H1 (cell line): ENCODE results near the gene HS2ST1. TPM values are rescaled to one million over a fixed set of nuclear protein-coding genes. Genes with fewer than 3 reads are reported as not detected.

Experiments used
- CTCF ChIA-PET: fragments of 300-600 bp; sonication (Branson Sonifier 250); formaldehyde crosslinking; loops from one replicate; lab custom pipeline; 2021; ENCODE audit not compliant: partially characterized antibody; lab: Charles Lee
- POLR2A ChIA-PET: fragments of 300-600 bp; sonication (Branson Sonifier 250); formaldehyde crosslinking; loops from one replicate; lab custom pipeline; 2021; ENCODE audit warnings: inconsistent platforms; ENCODE audit not compliant: partially characterized antibody; lab: Charles Lee
- DNase-seq, 2 experiments: peaks; one replicate each; pipeline versions ENCODE4 v3.0.0 to v3.0.0-alpha.2; 2010 to 2022; ENCODE audit warnings: low spot score in 2 of 2, low read depth in 1 of 2, mixed read lengths in 1 of 2
- FAIRE-seq: peaks from 2 replicates; lab custom pipeline; 2011; peaks lifted over from hg19 to GRCh38; lab: Jason Lieb, UNC
- H2AFZ ChIP-seq: 2 replicates; pipeline ENCODE4 v1.8.1; 2012; ENCODE audit warnings: low read length, inconsistent platforms
- H2AK5ac ChIP-seq: 2 replicates; pipeline ENCODE4 v1.6.1; 2013; ENCODE audit warnings: low read depth, low read length
- H2BK120ac ChIP-seq: replicated peaks from 2 replicates; pipeline ENCODE3; 2013; ENCODE audit warnings: low read depth, low read length, inconsistent platforms
- H2BK12ac ChIP-seq: 2 replicates; pipeline ENCODE4 v1.6.1; 2013; ENCODE audit warnings: low read depth, low read length
- H2BK15ac ChIP-seq: 2 replicates; pipeline ENCODE4 v1.6.1; 2013; ENCODE audit warnings: low read length
- H2BK20ac ChIP-seq: 2 replicates; pipeline ENCODE4 v1.6.1; 2013; ENCODE audit warnings: low read length
- H2BK5ac ChIP-seq: 2 replicates; pipeline ENCODE4 v1.6.1; 2013; ENCODE audit warnings: low read depth, low read length
- H3K14ac ChIP-seq: 2 replicates; pipeline ENCODE4 v1.6.1; 2013; ENCODE audit warnings: inconsistent platforms; ENCODE audit not compliant: insufficient read length
- H3K18ac ChIP-seq: 2 replicates; pipeline ENCODE4 v1.6.1; 2013; ENCODE audit warnings: low read length; ENCODE audit errors: extremely low read depth
- H3K23ac ChIP-seq: 2 replicates; pipeline ENCODE4 v1.6.1; 2013; ENCODE audit warnings: inconsistent platforms; ENCODE audit not compliant: insufficient read length
- H3K23me2 ChIP-seq: 2 replicates; pipeline ENCODE4 v1.6.1; 2013; ENCODE audit warnings: low read depth, low read length
- H3K27ac ChIP-seq: 2 replicates; pipeline ENCODE4 v1.6.1; 2011; ENCODE audit warnings: low read depth, low read length, inconsistent platforms
- H3K27me3 ChIP-seq, 4 experiments: replicated peaks in 1 of 4; 1 replicate in 1 of 4; 2 replicates in 3 of 4; pipeline versions ENCODE4 v1.6.1 to v1.8.1; 2011 to 2013; ENCODE audit warnings: low read length in 3 of 4, mild to moderate bottlenecking in 3 of 4, inconsistent platforms in 2 of 4, mixed read lengths in 2 of 4, moderate library complexity in 1 of 4; ENCODE audit not compliant: control insufficient read depth in 3 of 4, insufficient read depth in 3 of 4; ENCODE audit errors: extremely low read depth in 1 of 4
- H3K36me3 ChIP-seq, 4 experiments: 2 replicates each; pipeline versions ENCODE4 v1.6.1 to v1.8.1; 2011 to 2013; ENCODE audit warnings: mild to moderate bottlenecking in 4 of 4, low read length in 3 of 4, moderate library complexity in 2 of 4, control low read depth in 1 of 4, inconsistent platforms in 1 of 4; ENCODE audit not compliant: insufficient read depth in 4 of 4, control insufficient read depth in 2 of 4
- H3K4ac ChIP-seq: replicated peaks from 2 replicates; pipeline ENCODE3; 2013; ENCODE audit warnings: low read length, low read depth, mixed read lengths, inconsistent platforms; ENCODE audit not compliant: insufficient read length
- H3K4me1 ChIP-seq, 4 experiments: replicated peaks in 1 of 4; 1 replicate in 1 of 4; 2 replicates in 3 of 4; pipeline versions ENCODE4 v1.6.1 to v1.8.1; 2011 to 2013; ENCODE audit warnings: low read length in 3 of 4, inconsistent platforms in 2 of 4, mixed read lengths in 1 of 4; ENCODE audit not compliant: insufficient read depth in 4 of 4, control insufficient read depth in 3 of 4
- H3K4me2 ChIP-seq, 2 experiments: 2 replicates each; pipeline versions ENCODE4 v1.6.1 to v1.8.1; 2011 to 2013; ENCODE audit warnings: low read depth in 2 of 2, low read length in 2 of 2, control low read depth in 1 of 2, inconsistent platforms in 1 of 2, mild to moderate bottlenecking in 1 of 2; ENCODE audit not compliant: insufficient read depth in 1 of 2
- H3K4me3 ChIP-seq, 4 experiments: fragments of 200-600, 300-600 bp in 1 of 4; sonication (generic), shearing (Covaris generic), sonication (Bioruptor Twin) in 1 of 4; 2 replicates each; pipeline versions ENCODE4 v1.5.1 to v1.8.1; 2011 to 2016; ENCODE audit warnings: low read length in 4 of 4, low read depth in 3 of 4, control low read depth in 2 of 4, inconsistent platforms in 2 of 4, mild to moderate bottlenecking in 2 of 4, mixed read lengths in 1 of 4, moderate library complexity in 1 of 4; ENCODE audit not compliant: insufficient read depth in 2 of 4; ENCODE audit errors: extremely low read depth in 1 of 4
- H3K56ac ChIP-seq: replicated peaks from 2 replicates; pipeline ENCODE3; 2013; ENCODE audit warnings: low read depth, mild to moderate bottlenecking, mixed read lengths, low read length, inconsistent platforms; ENCODE audit not compliant: insufficient read length
- H3K79me1 ChIP-seq: 2 replicates; pipeline ENCODE4 v1.6.1; 2013; ENCODE audit warnings: low read depth, low read length, control low read depth
- H3K79me2 ChIP-seq, 2 experiments: 2 replicates each; pipeline versions ENCODE4 v1.6.1 to v1.8.1; 2012 to 2013; ENCODE audit warnings: low read length in 2 of 2, mild to moderate bottlenecking in 2 of 2, inconsistent platforms in 1 of 2; ENCODE audit not compliant: insufficient read depth in 2 of 2, control insufficient read depth in 1 of 2
- H3K9ac ChIP-seq, 4 experiments: replicated peaks in 1 of 4; 1 replicate in 1 of 4; 2 replicates in 3 of 4; pipeline versions ENCODE4 v1.6.1 to v1.8.1; 2011 to 2013; ENCODE audit warnings: low read depth in 3 of 4, low read length in 3 of 4, control low read depth in 2 of 4, mild to moderate bottlenecking in 2 of 4, moderate library complexity in 2 of 4, inconsistent platforms in 1 of 4; ENCODE audit errors: extremely low read depth in 1 of 4
- H3K9me3 ChIP-seq, 2 experiments: 2 replicates each; pipeline versions ENCODE4 v1.6.1 to v1.8.1; 2012 to 2013; ENCODE audit warnings: mild to moderate bottlenecking in 2 of 2, moderate library complexity in 2 of 2, control low read depth in 1 of 2, inconsistent platforms in 1 of 2, low read depth in 1 of 2, low read length in 1 of 2, mixed read lengths in 1 of 2; ENCODE audit not compliant: insufficient read depth in 2 of 2
- H4K20me1 ChIP-seq, 2 experiments: replicated peaks in 1 of 2; 2 replicates each; pipeline versions ENCODE3 to v1.8.1; 2011 to 2013; ENCODE audit warnings: inconsistent platforms in 2 of 2, low read length in 2 of 2, mild to moderate bottlenecking in 1 of 2; ENCODE audit not compliant: insufficient read depth in 2 of 2, control insufficient read depth in 1 of 2
- H4K5ac ChIP-seq: 2 replicates; pipeline ENCODE4 v1.6.1; 2013; ENCODE audit warnings: low read length, low read depth, mixed read lengths, inconsistent platforms; ENCODE audit not compliant: insufficient read length
- H4K8ac ChIP-seq: 2 replicates; pipeline ENCODE4 v1.8.0; 2013; ENCODE audit warnings: mild to moderate bottlenecking, moderate library complexity, low read length, inconsistent platforms; ENCODE audit not compliant: insufficient read depth; ENCODE audit errors: extremely low read depth
- H4K91ac ChIP-seq: replicated peaks from 2 replicates; pipeline ENCODE3; 2013; ENCODE audit warnings: low read length, mixed read lengths, inconsistent platforms; ENCODE audit not compliant: insufficient read length
- ASH2L ChIP-seq: fragments of 200-600, 300-600 bp; sonication (generic); IDR thresholded peaks from one replicate; pipeline ENCODE4 v1.7.1; 2017; ENCODE audit warnings: low read length
- CREB1 ChIP-seq: IDR thresholded peaks from 2 replicates; pipeline ENCODE4 v1.6.1; 2012; ENCODE audit warnings: inconsistent platforms
- FOSL1 ChIP-seq: IDR thresholded peaks from 2 replicates; pipeline ENCODE4 v1.6.1; 2011; ENCODE audit warnings: mild to moderate bottlenecking, low read depth, low read length, moderate library complexity; ENCODE audit not compliant: insufficient read depth
- NANOG ChIP-seq: IDR thresholded peaks from 2 replicates; pipeline ENCODE4 v1.6.1; 2011; ENCODE audit warnings: low read length, low read depth, mild to moderate bottlenecking, inconsistent platforms; ENCODE audit not compliant: insufficient read depth, poor library complexity, severe bottlenecking
- WGBS, 2 experiments: shearing (Covaris generic) in 1 of 2; methylation state at CpG; one replicate each; pipeline versions ENCODE4 v1.1.6 to v1.1.7; 2013 to 2015; ENCODE audit warnings: low lambda C conversion rate in 2 of 2, mixed read lengths in 2 of 2, inconsistent platforms in 1 of 2, low coverage in 1 of 2, missing lambda C conversion rate in 1 of 2; ENCODE audit not compliant: insufficient replicate concordance in 2 of 2, insufficient coverage in 1 of 2, insufficient read length in 1 of 2; ENCODE audit errors: extremely low coverage in 1 of 2, missing lambda C conversion rate in 1 of 2; 5-methylcytosine and 5-hydroxymethylcytosine counted together
- polyA plus RNA-seq, 7 experiments: library from polyadenylated mRNA; depleted of rRNA in 3 of 7; stranded (reverse) in 5 of 7; unstranded in 2 of 7; fragments of >200 nt in 5 of 7; fragments of 200-250 nt in 2 of 7; gene quantifications; 1 replicate in 5 of 7; 2 replicates in 1 of 7; 4 replicates in 1 of 7; pipeline versions ENCODE4 v1.2.1 to v1.2.3, GENCODE V29; 2011 to 2013; ENCODE audit warnings: missing spikeins in 2 of 7, mixed read lengths in 2 of 7
- total RNA-seq: library from RNA; stranded (reverse); fragmentation: NEBNext Ultra II Directional; extraction: Animal tissue kit (Norgen Biotek cat#: 25700); gene quantifications from 2 replicates; pipeline ENCODE4 v1.2.1, GENCODE V29; 2021

HS2ST1 gene
- total and polyA plus RNA-seq, 2 of the 8 experiments (the other 6 are each of a cell fraction or from before 2014, with no cell fraction given), result 5.2 to 28.3 TPM

DNA sequence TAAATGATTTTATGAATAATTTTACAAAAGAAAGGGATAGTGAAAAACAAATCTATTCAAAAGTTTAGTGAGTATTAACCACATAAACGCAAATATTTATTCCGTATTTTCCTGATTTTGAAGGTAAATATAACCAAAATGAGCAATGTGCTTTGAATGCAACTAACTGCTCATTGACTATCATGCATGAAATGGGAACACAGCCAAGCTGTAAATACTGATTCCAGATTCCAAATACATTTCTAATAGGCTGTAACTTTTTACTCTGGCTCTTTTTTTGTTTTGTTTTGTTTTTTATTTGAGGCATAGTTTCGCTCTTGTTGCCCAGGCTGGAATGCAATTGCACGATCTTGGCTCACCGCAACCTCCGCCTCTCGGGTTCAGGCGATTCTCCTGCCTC lies 42.3 kb upstream of the HS2ST1 start:
- no peak overlapping the region for H3K4me2 ChIP-seq
- no peaks in the 10 kb centered on the region for H3K23me2 ChIP-seq
- no peaks in the 10 kb centered on the region for H4K20me1 ChIP-seq
- no peak overlapping the region for H3K4ac ChIP-seq
- H2BK120ac ChIP-seq, result no peak overlapping the region
- CTCF ChIA-PET, result interaction anchor here (0.6 to 1.6 kb wide), 4 partner anchors 39 to 212 kb away, joined by 3 to 4 read pairs (median 4); no protein-coding TSS in a partner anchor
- no peak overlapping the region for H4K8ac ChIP-seq
- no peak overlapping the region for H2BK5ac ChIP-seq
- H3K79me1 ChIP-seq, result no peaks in the 10 kb centered on the region
- H3K79me2 ChIP-seq, result no peaks in the 10 kb centered on the region
- no peak for TF ChIP-seq FOSL1
- TF ChIP-seq ASH2L, result no peak
- TF ChIP-seq CREB1, result no peak
- no peak for TF ChIP-seq NANOG
- POLR2A ChIA-PET, result no interaction called here
- no peak overlapping the region for H3K56ac ChIP-seq
- WGBS, 2 experiments, result 98% methylated on average over 8 of the region's 8 CpGs; no CpG with 5 or more reads in 1 of the 2 experiments
- H4K91ac ChIP-seq, result no peak overlapping the region
- no peak overlapping the region for H3K27ac ChIP-seq
- H3K14ac ChIP-seq, result no peak overlapping the region
- no peak for FAIRE-seq
- H2AK5ac ChIP-seq, result no peak overlapping the region
- peaks cover 0 to 6% (median 0%) of the 10 kb centered on the region in 4 experiments; a peak in 1 of 8 replicates for H3K36me3 ChIP-seq
- H2BK15ac ChIP-seq, result no peak overlapping the region
- H3K4me3 ChIP-seq, result no peak overlapping the region
- DNase-seq, result no peak
- no peak overlapping the region for H2BK20ac ChIP-seq
- peaks cover 0 to 5% (median 0%) of the 10 kb centered on the region in 4 experiments; a peak in 1 of 7 replicates for H3K4me1 ChIP-seq
- no peaks in the 10 kb centered on the region for H3K9me3 ChIP-seq
- H4K5ac ChIP-seq, result no peak overlapping the region
- no peak overlapping the region for H3K9ac ChIP-seq
- H3K23ac ChIP-seq, result no peak overlapping the region
- no peak overlapping the region for H2BK12ac ChIP-seq
- no peak overlapping the region for H3K18ac ChIP-seq
- no peak overlapping the region for H2AFZ ChIP-seq
- H3K27me3 ChIP-seq, result no peaks in the 10 kb centered on the region
